CMK (cell line): ENCODE measurements around the gene PGAP3.
"Not testable (repeated sequence)": the region's sequence is repeated elsewhere in the genome, so short reads cannot be mapped to it uniquely, and the experiment has no call there.

Experiments
- DNase-seq: peaks from one replicate; pipeline ENCODE4 v3.0.0-alpha.2; 2010; ENCODE audit warnings: low read depth

The PGAP3 gene

GRCh38 chr17:39687546-39688474 is at the start of gene PGAP3:
PGAP3 (minus strand) TSS chr17:39688057; CDS start chr17:39688014, 43 bp downstream.
- peak; percentile 89 for DNase-seq

- DNase-seq, result no peak
These were observed 49.4 kb upstream of the PGAP3 start for GRCh38 chr17:39737206-39737759.

- no peak for DNase-seq
These were observed 48.7 kb upstream of the PGAP3 start for GRCh38 chr17:39736319-39737165.

GRCh38 chr17:39735882-39736281 is 48.0 kb upstream of the PGAP3 start:
- no peak for DNase-seq

- no peak for DNase-seq
These were observed 44.7 kb upstream of the PGAP3 start for GRCh38 chr17:39732586-39732985.

- peak; percentile 84 for DNase-seq
These were observed 42.5 kb upstream of the PGAP3 start, which contains the start of gene MIEN1 for GRCh38 chr17:39730095-39730921. MIEN1 (minus strand) TSS chr17:39730532; CDS start chr17:39730495, 37 bp downstream.

GRCh38 chr17:39729280-39729851 is 41.5 kb upstream of the PGAP3 start:
- DNase-seq, result no peak

GRCh38 chr17:39727556-39727955 is 39.7 kb upstream of the PGAP3 start:
- DNase-seq, result no peak

GRCh38 chr17:39726617-39727016 is 38.8 kb upstream of the PGAP3 start:
- no peak for DNase-seq

- not testable (repeated sequence) for DNase-seq
These were observed 38.1 kb upstream of the PGAP3 start for GRCh38 chr17:39725923-39726322.

GRCh38 chr17:39724731-39725130 is 36.9 kb upstream of the PGAP3 start:
- DNase-seq, result no peak

GRCh38 chr17:39722965-39723848 is 35.4 kb upstream of the PGAP3 start:
- no peak for DNase-seq

- no peak for DNase-seq
These were observed 34.2 kb upstream of the PGAP3 start for GRCh38 chr17:39722104-39722503.

- DNase-seq, result no peak
These were observed 31.9 kb upstream of the PGAP3 start for GRCh38 chr17:39719563-39720355.

- DNase-seq, result no peak
These were observed 29.8 kb upstream of the PGAP3 start for GRCh38 chr17:39717660-39718059.

GRCh38 chr17:39716879-39717536 is 29.2 kb upstream of the PGAP3 start:
- DNase-seq, result no peak

GRCh38 chr17:39716073-39716818 is 28.4 kb upstream of the PGAP3 start:
- DNase-seq, result no peak
